HCT116 (cell line): ENCODE measurements around the gene KHDC3L. TPM values are rescaled to one million over a fixed set of nuclear protein-coding genes. Genes with fewer than 3 reads are reported as not detected.

Source experiments
- ATAC-seq: fragments of 200-7000 bp; cut with Tn5 transposase; 2 replicates; pipeline ENCODE4 v1.9.1; 2020; ENCODE audit warnings: mild to moderate bottlenecking, moderate library complexity
- BruUV-seq: library from RNA; stranded (reverse); fragments of 400-500 nt; replicated peaks from 2 replicates; lab custom pipeline; 2021; lab: Mats Ljungman, UMichigan
- CTCF ChIA-PET: fragments of 300-600 bp; sonication (Branson Sonifier 250); formaldehyde crosslinking; loops from one replicate; lab custom pipeline; 2021; ENCODE audit warnings: antibody characterized with exemption; lab: Charles Lee
- POLR2A ChIA-PET: fragments of 300-600, 350-600 bp; sonication (Branson Sonifier 250); formaldehyde crosslinking; loops from one replicate; lab custom pipeline; 2021; ENCODE audit warnings: antibody characterized with exemption; lab: Charles Lee
- RAD21 ChIA-PET, 2 experiments: fragments of 300-600 bp; sonication (Branson Sonifier 250); formaldehyde crosslinking; loops; one replicate each; lab custom pipeline; 2023; ENCODE audit warnings: low total read pairs in 2 of 2; ENCODE audit not compliant: uncharacterized antibody in 2 of 2, unreplicated experiment in 2 of 2, low non-redundant PET in 1 of 2; lab: Charles Lee
- DNase-seq: peaks from one replicate; pipeline ENCODE4 v3.0.0-alpha.2; 2010; ENCODE audit warnings: low read depth, low spot score
- H2AFZ ChIP-seq: fragments of 200-600 bp; shearing (Covaris generic), sonication (generic); 2 replicates; pipeline ENCODE4 v1.6.1; 2017; ENCODE audit warnings: low read depth, mixed run types, mixed read lengths, antibody characterized with exemption, low read length; ENCODE audit not compliant: poor library complexity, severe bottlenecking
- H3K27ac ChIP-seq: 2 replicates; pipeline ENCODE4 v1.5.1; 2012; ENCODE audit warnings: low read depth, low read length
- H3K27me3 ChIP-seq: fragments of 200-600 bp; sonication (generic); 2 replicates; pipeline ENCODE4 v1.6.1; 2016; ENCODE audit warnings: mixed run types, low read length, mixed read lengths; ENCODE audit not compliant: insufficient read depth
- H3K36me3 ChIP-seq, 2 experiments: fragments of 200-500 bp in 1 of 2; fragments of 200-600 bp in 1 of 2; sonication (Bioruptor generic) in 1 of 2; sonication (generic) in 1 of 2; 2 replicates each; pipeline versions ENCODE4 v1.5.1 to v1.6.1; 2014 to 2016; ENCODE audit warnings: low read length in 2 of 2, inconsistent platforms in 1 of 2, mixed read lengths in 1 of 2, mixed run types in 1 of 2; ENCODE audit not compliant: insufficient read depth in 2 of 2, control insufficient read depth in 1 of 2
- H3K4me1 ChIP-seq, 2 experiments: fragments of 200-600 bp in 1 of 2; sonication (generic) in 1 of 2; 2 replicates each; pipeline versions ENCODE4 v1.5.1 to v1.6.1; 2012 to 2017; ENCODE audit warnings: low read length in 2 of 2, inconsistent platforms in 1 of 2, mild to moderate bottlenecking in 1 of 2, mixed read lengths in 1 of 2, mixed run types in 1 of 2, moderate library complexity in 1 of 2; ENCODE audit not compliant: insufficient read depth in 2 of 2, control insufficient read depth in 1 of 2
- H3K4me2 ChIP-seq: fragments of 200-600 bp; sonication (generic); 2 replicates; pipeline ENCODE4 v1.6.1; 2017; ENCODE audit warnings: mixed run types, low read length, mixed read lengths
- H3K4me3 ChIP-seq, 2 experiments: fragments of 200-600 bp in 1 of 2; sonication (generic) in 1 of 2; replicated peaks in 1 of 2; 2 replicates each; pipeline ENCODE4 v1.5.1; 2011 to 2016; ENCODE audit warnings: low read length in 2 of 2, control low read depth in 1 of 2, low read depth in 1 of 2, mild to moderate bottlenecking in 1 of 2, mixed read lengths in 1 of 2, mixed run types in 1 of 2
- H3K79me2 ChIP-seq: fragments of 200-600 bp; sonication (generic); 2 replicates; pipeline ENCODE4 v1.6.1; 2017; ENCODE audit warnings: mild to moderate bottlenecking, mixed run types, low read length, moderate library complexity, mixed read lengths; ENCODE audit not compliant: insufficient read depth
- H3K9ac ChIP-seq: fragments of 200-600 bp; sonication (generic); 2 replicates; pipeline ENCODE4 v1.6.1; 2016; ENCODE audit warnings: low read length, mixed read lengths
- H3K9me2 ChIP-seq: fragments of 200-600 bp; sonication (generic), shearing (Covaris generic); 2 replicates; pipeline ENCODE4 v1.6.1; 2017; ENCODE audit warnings: mixed run types, mild to moderate bottlenecking, moderate library complexity; ENCODE audit not compliant: insufficient read depth
- H3K9me3 ChIP-seq, 2 experiments: fragments of 200-500 bp in 1 of 2; fragments of 200-600 bp in 1 of 2; sonication (Bioruptor generic) in 1 of 2; sonication (generic) in 1 of 2; 2 replicates each; pipeline ENCODE4 v1.6.1; 2014 to 2017; ENCODE audit warnings: low read length in 2 of 2, mixed read lengths in 2 of 2, inconsistent platforms in 1 of 2, low read depth in 1 of 2, mild to moderate bottlenecking in 1 of 2, mixed run types in 1 of 2, moderate library complexity in 1 of 2; ENCODE audit not compliant: control insufficient read depth in 1 of 2, insufficient read depth in 1 of 2
- H4K20me1 ChIP-seq: fragments of 200-600 bp; sonication (generic), shearing (Covaris generic); 2 replicates; pipeline ENCODE4 v1.6.1; 2017; ENCODE audit warnings: mixed run types, mild to moderate bottlenecking, moderate library complexity; ENCODE audit not compliant: insufficient read depth
- ATF3 ChIP-seq: IDR thresholded peaks from 2 replicates; pipeline ENCODE4 v1.6.1; 2012
- CBX3 ChIP-seq: IDR thresholded peaks from 2 replicates; pipeline ENCODE4 v1.6.1; 2012; ENCODE audit warnings: low read depth
- CEBPB ChIP-seq: IDR thresholded peaks from 2 replicates; pipeline ENCODE4 v1.6.1; 2012; ENCODE audit warnings: low read depth
- CTCF ChIP-seq, 3 experiments: fragments of 200-600 bp in 1 of 3; sonication (generic) in 1 of 3; IDR thresholded peaks in 2 of 3; conservative IDR thresholded peaks in 1 of 3; 2 replicates each; pipeline ENCODE4 v1.5.1; 2012 to 2017; ENCODE audit warnings: low read depth in 2 of 3, low read length in 2 of 3, antibody characterized with exemption in 1 of 3, borderline replicate concordance in 1 of 3, control low read depth in 1 of 3, mild to moderate bottlenecking in 1 of 3, mixed read lengths in 1 of 3, mixed run types in 1 of 3, moderate library complexity in 1 of 3; ENCODE audit not compliant: insufficient read depth in 1 of 3
- EGR1 ChIP-seq: IDR thresholded peaks from 2 replicates; pipeline ENCODE4 v1.6.1; 2012; ENCODE audit warnings: low read depth
- ELF1 ChIP-seq: IDR thresholded peaks from 2 replicates; pipeline ENCODE4 v1.6.1; 2012; ENCODE audit warnings: low read depth, borderline replicate concordance
- EZH2 ChIP-seq: fragments of 200-600 bp; sonication (generic); IDR thresholded peaks from 2 replicates; pipeline ENCODE4 v1.6.1; 2017; ENCODE audit warnings: antibody characterized with exemption, mixed run types
- EZH2phosphoT487 ChIP-seq: fragments of 200-600 bp; IDR thresholded peaks from 2 replicates; pipeline ENCODE4 v1.6.1; 2018; ENCODE audit warnings: antibody characterized with exemption, borderline replicate concordance
- FOSL1 ChIP-seq: IDR thresholded peaks from 2 replicates; pipeline ENCODE4 v1.6.1; 2012; ENCODE audit warnings: low read depth
- POLR2A ChIP-seq: IDR thresholded peaks from 2 replicates; pipeline ENCODE4 v1.7.0; 2011; ENCODE audit warnings: borderline replicate concordance; ENCODE audit not compliant: insufficient read depth, insufficient read length; ENCODE audit errors: extremely low read depth
- POLR2AphosphoS5 ChIP-seq: IDR thresholded peaks from 2 replicates; pipeline ENCODE4 v1.6.1; 2011; ENCODE audit warnings: mild to moderate bottlenecking, low read depth, low read length, moderate library complexity
- RAD21 ChIP-seq: IDR thresholded peaks from 2 replicates; pipeline ENCODE4 v1.6.1; 2012; ENCODE audit warnings: low read depth, mild to moderate bottlenecking
- SIN3A ChIP-seq: IDR thresholded peaks from 2 replicates; pipeline ENCODE4 v1.6.1; 2012; ENCODE audit warnings: low read depth
- SP1 ChIP-seq: IDR thresholded peaks from 2 replicates; pipeline ENCODE4 v1.6.1; 2012; ENCODE audit warnings: low read depth
- SRF ChIP-seq: IDR thresholded peaks from 2 replicates; pipeline ENCODE4 v1.6.1; 2012; ENCODE audit warnings: low read depth
- TCF7L2 ChIP-seq: IDR thresholded peaks from 2 replicates; pipeline ENCODE4 v1.7.0; 2011; ENCODE audit warnings: borderline replicate concordance, inconsistent platforms; ENCODE audit not compliant: insufficient read depth, insufficient read length; ENCODE audit errors: extremely low read depth
- YY1 ChIP-seq: IDR thresholded peaks from 2 replicates; pipeline ENCODE4 v1.6.1; 2011; ENCODE audit warnings: low read length, low read depth, moderate library complexity, mild to moderate bottlenecking; ENCODE audit not compliant: insufficient replicate concordance; ENCODE audit errors: extremely low read depth
- ZFX ChIP-seq: fragments of 450-650 bp; IDR thresholded peaks from 2 replicates; pipeline ENCODE4 v1.6.1; 2017
- intact Hi-C: fragments of 100-400 bp; cut with micrococcal nuclease; formaldehyde crosslinking; loops from 2 replicates; pipeline ENCODE4 v1.10.0; 2022
- total RNA-seq: library from RNA; stranded (reverse); gene quantifications from one replicate; pipeline ENCODE4 v1.2.1, GENCODE V29; 2021; ENCODE audit not compliant: unreplicated experiment
- TF ChIP-seq, protein P1 (sequence below): IDR thresholded peaks from 2 replicates; pipeline ENCODE4 v1.6.1; 2012

Gene KHDC3L
- total RNA-seq, 1 experiment from 2014 or later = not detected

DNA sequence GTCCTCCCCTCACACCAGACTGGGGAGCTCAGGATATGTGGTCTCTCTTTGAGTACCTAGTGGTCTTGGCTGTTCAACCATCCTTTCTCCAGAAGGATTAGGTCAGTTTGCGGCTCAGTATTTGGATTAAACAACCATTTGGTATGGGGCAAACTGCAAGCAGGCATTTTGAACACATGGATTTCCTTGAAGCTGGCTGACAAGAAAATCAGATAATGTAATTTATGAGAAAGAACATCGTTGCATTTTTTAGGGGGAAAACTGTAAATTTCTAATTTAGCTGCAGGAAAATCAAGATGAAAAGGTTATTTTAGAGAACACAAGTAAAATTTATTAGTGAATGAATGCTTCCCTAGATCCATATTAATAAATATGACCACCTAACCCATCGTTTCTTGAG is 33.7 kb upstream of the KHDC3L start:
- H3K27ac ChIP-seq = no peak overlapping the region
- no peaks in the 10 kb centered on the region for H4K20me1 ChIP-seq
- no peak overlapping the region for H2AFZ ChIP-seq
- H3K36me3 ChIP-seq = no peaks in the 10 kb centered on the region
- peaks cover 0 to 5% of the 10 kb centered on the region in 2 experiments; a peak in 1 of 4 replicates for H3K4me1 ChIP-seq
- H3K9me3 ChIP-seq = no peaks in the 10 kb centered on the region
- no peaks in the 10 kb centered on the region for H3K79me2 ChIP-seq
- no peaks in the 10 kb centered on the region for H3K9me2 ChIP-seq
- DNase-seq (no peak), ATAC-seq (no peak)
- BruUV-seq = no TSS peak
- TF ChIP-seq POLR2AphosphoS5 (no peak), ELF1 (no peak), TCF7L2 (no peak), CEBPB (no peak)
- H3K27me3 ChIP-seq = no peaks in the 10 kb centered on the region
- H3K4me3 ChIP-seq = no peak overlapping the region
- POLR2A ChIA-PET = interaction anchor here (1.2 kb wide), 1 partner anchor 194 kb away, joined by 3 read pairs; no protein-coding TSS in a partner anchor
- no peak overlapping the region for H3K9ac ChIP-seq
- intact Hi-C loops = loop anchor here (5.0 kb wide), 2 partner anchors 146 to 711 kb away; no protein-coding TSS in a partner anchor
- H3K4me2 ChIP-seq = no peak overlapping the region
- RAD21 ChIA-PET = no interaction called here
- CTCF ChIA-PET = interaction anchor here (1.2 to 1.7 kb wide), 2 partner anchors 43 to 60 kb away, joined by 5 to 8 read pairs; no protein-coding TSS in a partner anchor

- RAD21 ChIA-PET = no interaction called here
- no peaks in the 10 kb centered on the region for H3K9me2 ChIP-seq
- H3K79me2 ChIP-seq = no peaks in the 10 kb centered on the region
- H3K4me3 ChIP-seq = no peak overlapping the region
- H2AFZ ChIP-seq = no peak overlapping the region
- H3K4me1 ChIP-seq = peaks cover 0 to 5% of the 10 kb centered on the region in 2 experiments; a peak in 1 of 4 replicates
- no peaks in the 10 kb centered on the region for H3K9me3 ChIP-seq
- no peak overlapping the region for H3K27ac ChIP-seq
- ATAC-seq (no peak), DNase-seq (no peak)
- intact Hi-C loops = loop anchor here (5.0 kb wide), 2 partner anchors 147 to 712 kb away; no protein-coding TSS in a partner anchor
- H3K4me2 ChIP-seq = no peak overlapping the region
- no peaks in the 10 kb centered on the region for H3K36me3 ChIP-seq
- CTCF ChIA-PET = interaction anchor here (1.7 kb wide), 1 partner anchor 60 kb away, joined by 5 read pairs; no protein-coding TSS in a partner anchor
- POLR2A ChIA-PET = interaction anchor here (1.2 kb wide), 1 partner anchor 195 kb away, joined by 3 read pairs; no protein-coding TSS in a partner anchor
- no peaks in the 10 kb centered on the region for H3K27me3 ChIP-seq
- no peak overlapping the region for H3K9ac ChIP-seq
- BruUV-seq = no TSS peak
- H4K20me1 ChIP-seq = no peaks in the 10 kb centered on the region
- TF ChIP-seq FOSL1 = no peak
- no peak for TF ChIP-seq TCF7L2
- TF ChIP-seq SRF = no peak
- TF ChIP-seq CTCF (IDR thresholded peaks at IDR 0.05 in 2 of 3, conservative IDR thresholded peaks at IDR 0.05 in 1 of 3; ENCODE audit: borderline replicate concordance in 1 of 3, insufficient read depth in 1 of 3, low read depth in 2 of 3, low read length in 2 of 3) = no peak
- no peak for TF ChIP-seq ZFX
- TF ChIP-seq SP1 = no peak
- TF ChIP-seq POLR2A = no peak
- no peak for TF ChIP-seq RAD21
- TF ChIP-seq EGR1 = no peak
- no peak for TF ChIP-seq CBX3
- TF ChIP-seq SIN3A = no peak
- TF ChIP-seq, protein P1, sequence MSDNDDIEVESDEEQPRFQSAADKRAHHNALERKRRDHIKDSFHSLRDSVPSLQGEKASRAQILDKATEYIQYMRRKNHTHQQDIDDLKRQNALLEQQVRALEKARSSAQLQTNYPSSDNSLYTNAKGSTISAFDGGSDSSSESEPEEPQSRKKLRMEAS = no peak
- TF ChIP-seq ATF3 = no peak
- TF ChIP-seq CEBPB = no peak
- no peak for TF ChIP-seq YY1
- no peak for TF ChIP-seq EZH2
- TF ChIP-seq ELF1 = no peak
- no peak for TF ChIP-seq EZH2phosphoT487
Observed at GRCh38 chr6:73329201-73329600, 33.3 kb upstream of the KHDC3L start.
